Activated CD8-positive, alpha-beta memory T cell treated with anti-CD3 and anti-CD28 coated beads, Interleukin-2, amount 50 U/mL, for 24 hours (primary cell): Measurements from ENCODE around the gene PRR23B.
"Not testable (repeated sequence)": the region's sequence is repeated elsewhere in the genome, so short reads cannot be mapped to it uniquely, and the experiment has no call there.

Experiments used
- DNase-seq: peaks from one replicate; pipeline ENCODE4 v3.0.0-alpha.2; 2020; ENCODE audit errors: extremely low read depth

PRR23B gene

DNA sequence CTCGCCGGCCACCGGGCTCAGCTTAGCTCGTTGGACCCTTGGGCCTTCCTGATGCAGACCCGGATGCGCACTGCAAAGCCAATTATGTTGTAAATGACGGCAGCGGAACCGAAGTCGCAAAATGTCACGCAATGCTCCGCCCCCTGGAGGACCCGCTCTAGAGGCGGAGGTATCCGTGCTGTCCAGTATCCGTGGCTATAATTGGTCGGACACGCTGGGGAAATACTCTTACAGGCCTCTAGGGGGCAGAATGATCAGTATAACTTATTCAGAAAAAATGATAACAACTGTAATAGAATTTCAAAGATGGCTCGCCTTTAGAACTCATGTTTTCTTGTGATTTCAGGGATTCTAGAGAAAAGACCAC is at the start of gene PRR23B:
TSS of gene PRR23B (minus strand) at position 59 of the 367 bp plus-strand sequence. CDS start 265 bp downstream, outside the sequence.
- DNase-seq, result no peak

DNA sequence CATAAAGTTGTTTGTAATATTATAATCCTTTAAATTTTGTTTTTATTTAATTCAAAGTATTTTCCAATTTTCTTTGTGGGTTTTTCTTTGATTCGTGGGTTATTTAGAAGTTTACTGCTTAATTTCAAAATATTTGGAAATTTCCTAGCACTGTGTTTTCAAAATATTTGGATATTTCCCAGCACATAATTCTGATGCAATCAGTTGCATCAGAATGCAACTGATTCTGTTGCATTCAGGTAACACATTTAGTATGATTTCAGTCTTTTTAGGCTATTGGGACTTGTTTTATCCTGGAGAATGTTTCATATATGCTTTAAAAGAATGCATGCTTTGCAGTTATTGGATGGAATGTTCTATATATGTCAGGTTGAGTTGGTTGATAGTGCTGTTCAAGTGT is 42.2 kb upstream of the PRR23B start:
- no peak for DNase-seq

DNA sequence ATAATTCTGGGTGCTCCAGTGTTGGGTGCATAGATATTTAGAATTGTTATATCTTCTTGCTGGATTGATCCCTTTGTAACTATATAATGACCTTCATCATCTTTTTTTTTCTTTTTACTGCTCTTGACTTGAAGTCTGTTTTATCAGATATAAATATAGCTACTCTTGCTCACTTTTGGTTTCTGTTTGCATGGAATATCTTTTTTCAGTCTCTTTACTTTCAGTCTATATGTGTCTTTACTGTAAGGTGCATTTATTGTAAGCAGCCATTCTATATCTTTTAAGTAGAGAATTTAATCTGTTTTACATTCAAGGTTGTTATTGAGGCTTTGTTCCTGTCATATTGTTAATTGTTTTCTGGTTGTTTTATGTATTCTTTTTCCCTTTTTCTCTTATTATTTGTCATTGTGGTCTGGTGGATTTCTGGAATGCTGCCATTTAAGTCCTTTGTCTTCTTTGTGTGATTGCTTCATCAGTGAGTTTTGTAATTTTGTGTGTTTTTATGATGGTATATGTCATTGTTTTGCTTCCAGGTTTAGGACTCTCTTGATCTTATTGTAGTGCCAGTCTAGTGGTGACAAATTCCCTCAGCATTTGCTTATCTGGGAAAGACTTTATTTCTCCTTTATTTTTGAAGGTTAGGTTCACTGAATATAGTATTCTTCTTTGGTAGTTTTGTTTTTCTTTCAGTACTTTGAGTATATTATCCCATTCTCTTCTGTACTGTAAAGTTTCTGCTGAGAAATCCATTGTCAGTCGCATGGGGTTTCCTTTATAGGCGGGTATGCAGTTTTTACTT is 32.3 kb upstream of the PRR23B start:
- no peak for DNase-seq

DNA sequence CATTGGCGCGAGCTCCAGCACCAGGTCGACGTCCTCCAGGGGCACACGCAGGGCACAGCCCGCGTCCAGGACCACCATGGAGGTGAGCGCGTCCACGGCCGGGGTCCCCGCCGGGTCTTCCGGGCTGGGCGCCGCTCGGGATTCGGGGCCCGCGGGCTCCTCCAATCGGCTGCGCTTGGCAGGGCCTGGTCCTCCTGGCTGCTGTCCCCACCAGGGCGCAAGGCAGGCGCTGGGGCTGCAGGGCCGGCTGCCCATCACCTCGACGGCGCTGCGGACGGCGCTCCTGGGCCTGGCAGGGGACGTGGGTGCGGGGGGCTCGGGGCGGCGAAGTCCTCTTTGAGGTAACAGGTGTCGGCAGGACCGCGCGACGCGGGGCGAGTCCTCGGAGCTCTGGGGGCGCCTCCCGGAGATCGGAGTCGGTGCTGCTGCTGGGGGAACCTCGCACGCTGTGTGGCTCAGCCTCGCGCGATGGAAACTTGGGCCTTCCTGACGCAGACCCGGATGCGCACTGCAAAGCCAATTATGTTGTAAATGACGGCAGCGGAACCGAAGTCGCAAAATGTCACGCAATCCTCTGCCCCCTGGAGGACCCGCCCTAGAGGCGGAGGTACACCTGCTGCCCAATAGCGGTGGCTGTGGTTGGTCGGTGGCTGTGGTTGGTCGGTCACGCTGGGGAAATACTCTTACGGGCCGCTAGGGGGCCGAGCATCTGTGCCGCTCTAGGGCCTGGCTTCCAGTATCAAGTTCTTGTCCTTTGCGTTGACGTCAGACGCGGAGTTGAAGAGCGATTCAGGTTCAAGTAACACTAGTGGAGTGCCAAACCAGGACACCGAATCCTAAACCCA is 23.9 kb upstream of the PRR23B start, which contains the start of gene PRR23C:
TSS of gene PRR23C (minus strand) at position 527 of the 845 bp plus-strand sequence. CDS start at position 255, 272 bp downstream.
- DNase-seq, result no peak

DNA sequence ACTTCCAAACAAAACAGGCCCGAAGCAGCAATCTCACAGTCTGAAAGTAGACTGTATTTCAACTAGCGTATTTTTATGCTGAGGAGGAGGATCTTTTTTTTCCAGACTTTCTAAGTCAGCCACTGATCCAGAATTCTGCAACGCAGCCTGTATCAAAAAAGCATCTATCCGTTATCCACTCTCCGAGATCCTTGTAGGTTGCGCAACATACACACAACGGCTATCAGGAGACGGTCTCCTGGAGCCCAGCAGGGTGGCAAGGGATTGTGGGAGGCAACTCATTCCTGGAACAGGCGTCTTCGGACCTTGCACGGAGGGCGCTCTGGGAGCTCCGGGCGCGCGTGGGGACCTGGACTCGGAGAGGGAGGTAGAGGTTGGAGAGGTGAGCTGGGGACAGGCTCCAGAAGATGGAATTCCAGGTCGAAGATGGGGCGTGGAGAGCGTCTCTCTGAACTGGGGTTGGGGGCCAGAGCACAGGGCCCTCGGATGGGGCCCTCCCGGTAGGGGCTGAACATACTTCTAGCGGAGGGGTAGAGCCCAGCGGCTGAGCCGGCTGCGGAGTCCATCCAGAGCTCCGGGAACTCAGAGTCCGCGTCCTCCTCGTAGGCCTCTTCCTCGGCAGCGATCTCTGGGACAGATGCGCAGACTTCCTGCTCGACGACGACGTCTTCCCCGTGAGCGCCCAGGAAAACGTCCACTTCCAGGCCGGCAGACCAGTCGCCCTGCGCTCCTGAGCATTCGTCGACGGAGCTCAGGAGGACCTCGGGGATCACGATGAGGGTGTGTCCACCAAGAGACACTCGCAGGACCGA is 23.0 kb upstream of the PRR23B start:
- DNase-seq, result no peak

DNA sequence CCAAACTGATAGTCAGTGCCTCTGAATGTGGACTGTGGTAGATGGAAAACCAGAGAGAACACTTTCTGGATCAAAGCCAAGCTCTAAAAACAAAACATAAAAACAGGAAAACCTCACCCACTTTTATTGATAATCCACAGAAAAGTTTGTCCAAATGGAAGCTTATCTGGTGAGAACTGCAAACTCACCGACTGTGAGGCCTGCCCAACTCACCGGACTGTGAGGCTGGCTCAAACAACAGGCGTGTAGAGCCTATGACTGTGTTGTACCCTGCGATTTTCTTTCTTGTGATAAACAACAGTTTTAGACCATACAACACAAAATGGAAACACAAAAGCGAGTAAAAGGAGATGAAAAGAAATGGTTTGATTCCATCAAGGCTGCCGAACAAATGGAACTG is 16.8 kb upstream of the PRR23B start:
- no peak for DNase-seq

DNA sequence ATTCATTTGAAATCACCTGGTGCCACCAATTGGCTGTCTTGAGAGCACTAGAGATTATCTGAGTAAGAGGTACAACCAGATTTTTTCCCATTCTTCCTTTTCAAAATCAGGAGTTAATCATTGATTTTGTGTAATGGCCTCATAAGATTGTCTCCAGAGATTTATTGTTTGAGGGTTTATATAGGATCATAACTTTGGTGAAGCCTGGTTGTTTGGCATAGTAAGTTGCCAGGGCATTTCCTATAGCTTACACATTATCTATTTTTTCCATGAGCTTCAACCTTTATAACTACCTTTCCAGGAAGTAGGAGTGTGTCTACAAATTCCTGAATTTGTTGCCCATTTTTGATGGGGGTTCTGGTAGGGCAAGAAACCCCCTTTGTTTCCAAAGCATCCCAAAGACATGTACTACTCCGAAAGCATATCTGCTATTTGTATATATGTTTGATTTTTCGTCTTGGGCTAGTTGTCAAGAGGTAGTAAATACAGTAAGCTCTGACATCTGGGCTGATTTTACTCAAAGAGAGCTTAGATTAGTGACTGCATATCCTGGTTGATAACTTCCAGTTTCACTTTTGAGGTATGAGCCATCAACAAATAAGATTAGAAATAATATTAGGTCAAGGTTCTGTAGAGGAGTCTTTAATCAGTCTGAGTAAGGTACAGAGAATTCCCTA is 11.7 kb upstream of the PRR23B start:
- DNase-seq, result no peak

DNA sequence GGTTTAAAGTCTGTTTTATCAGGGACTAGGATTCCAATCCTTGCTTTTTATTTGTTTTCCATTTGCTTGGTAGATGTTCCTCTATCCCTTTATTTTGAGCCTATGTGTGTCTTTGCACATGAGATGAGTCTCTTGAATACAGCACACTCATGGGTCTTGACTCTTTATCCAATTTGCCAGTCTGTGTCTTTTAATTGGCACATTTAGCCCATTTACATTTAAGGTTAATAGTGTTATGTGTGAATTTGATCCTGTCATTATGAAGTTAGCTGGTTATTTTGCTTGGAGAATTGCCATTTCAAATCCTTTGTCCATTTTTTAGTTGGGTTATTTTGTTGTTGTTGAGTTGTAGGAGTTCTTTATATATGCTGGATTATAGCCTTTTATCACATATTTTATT is 9.8 kb upstream of the PRR23B start:
- DNase-seq, result not testable (repeated sequence)

DNA sequence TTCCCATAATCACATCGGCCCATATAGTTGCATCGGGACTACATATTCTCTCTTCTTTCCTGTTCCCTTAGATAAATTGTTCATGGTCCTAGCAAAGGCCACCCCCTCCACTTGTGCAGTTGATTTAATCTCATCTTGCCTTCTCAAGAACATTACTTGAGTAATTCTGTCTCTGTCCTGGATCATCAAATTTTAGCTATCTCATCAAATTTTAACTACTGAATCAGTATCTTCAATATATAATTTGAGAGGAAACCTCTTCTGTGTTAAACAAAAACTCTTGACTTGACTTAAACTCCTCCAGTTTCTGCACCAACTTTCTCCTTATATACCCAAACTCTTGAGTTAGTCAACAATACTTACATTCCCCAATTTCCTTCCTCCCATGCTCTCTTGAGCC is 4.2 kb upstream of the PRR23B start:
- DNase-seq, result no peak

DNA sequence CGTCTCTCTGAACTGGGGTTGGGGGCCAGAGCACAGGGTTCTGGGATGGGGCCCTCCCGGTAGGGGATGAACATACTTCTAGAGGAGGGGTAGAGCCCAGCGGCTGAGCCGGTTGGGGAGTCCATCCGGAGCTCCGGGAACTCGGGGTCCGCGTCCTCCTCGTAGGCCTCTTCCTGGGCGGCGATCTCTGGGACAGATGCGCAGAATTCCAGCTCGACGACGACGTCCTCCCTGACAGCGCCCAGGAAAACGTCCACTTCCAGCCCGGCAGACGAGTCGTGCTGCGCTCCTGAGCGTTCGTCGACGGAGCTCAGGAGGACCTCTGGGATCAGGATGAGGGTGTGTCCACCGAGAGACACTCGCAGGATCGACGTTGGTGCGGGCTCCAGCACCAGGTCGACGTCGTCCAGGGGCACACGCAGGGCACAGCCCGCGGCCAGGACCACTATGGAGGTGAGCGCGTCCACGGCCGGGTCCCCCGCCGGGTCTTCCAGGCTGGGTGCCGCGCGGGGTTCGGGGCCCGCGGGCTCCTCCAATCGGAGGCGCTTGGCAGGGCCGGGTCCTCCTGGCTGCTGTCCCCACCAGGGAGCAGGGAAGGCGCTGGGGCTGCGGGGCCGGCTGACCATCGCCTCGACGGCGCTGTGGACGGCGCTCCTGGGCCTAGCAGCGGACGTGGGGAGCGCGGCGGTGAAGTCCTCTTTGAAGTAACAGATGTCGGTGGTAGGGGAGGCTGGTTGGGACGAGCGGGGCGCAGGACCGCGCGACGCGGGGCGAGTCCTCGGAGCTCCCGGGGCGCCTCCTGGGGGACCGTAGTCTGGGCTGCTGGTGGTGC is 474 bp downstream of the PRR23B start:
- no peak for DNase-seq

DNA sequence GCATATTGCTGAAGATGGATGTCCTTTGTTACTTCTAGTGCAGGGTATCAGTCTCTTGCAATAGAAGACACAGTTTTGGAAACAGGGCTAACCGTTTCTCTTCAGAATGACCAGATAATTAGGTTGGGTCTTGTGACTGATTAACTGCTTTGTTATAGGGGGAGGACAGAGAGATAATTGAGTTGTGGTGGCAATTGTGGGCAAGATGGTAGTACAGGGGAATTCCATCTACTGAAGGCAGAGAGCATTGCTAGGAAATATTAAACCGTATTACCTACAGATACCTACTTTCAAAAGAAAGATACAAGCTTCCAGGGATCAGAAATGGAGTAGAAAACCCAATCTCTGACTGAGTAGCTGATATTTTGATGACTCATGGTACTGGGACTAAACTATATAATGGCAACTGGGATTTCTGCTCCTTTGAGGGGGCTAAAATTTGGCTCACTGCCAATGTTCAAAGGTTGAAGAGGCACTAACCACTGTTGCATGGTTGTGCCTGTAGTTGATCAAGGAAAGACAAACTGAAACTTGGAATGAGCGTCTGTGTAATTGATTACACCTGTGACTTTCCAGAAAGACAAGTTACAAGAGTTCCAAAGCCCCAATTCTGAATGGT is 4.2 kb downstream of the PRR23B start:
- DNase-seq, result no peak

DNA sequence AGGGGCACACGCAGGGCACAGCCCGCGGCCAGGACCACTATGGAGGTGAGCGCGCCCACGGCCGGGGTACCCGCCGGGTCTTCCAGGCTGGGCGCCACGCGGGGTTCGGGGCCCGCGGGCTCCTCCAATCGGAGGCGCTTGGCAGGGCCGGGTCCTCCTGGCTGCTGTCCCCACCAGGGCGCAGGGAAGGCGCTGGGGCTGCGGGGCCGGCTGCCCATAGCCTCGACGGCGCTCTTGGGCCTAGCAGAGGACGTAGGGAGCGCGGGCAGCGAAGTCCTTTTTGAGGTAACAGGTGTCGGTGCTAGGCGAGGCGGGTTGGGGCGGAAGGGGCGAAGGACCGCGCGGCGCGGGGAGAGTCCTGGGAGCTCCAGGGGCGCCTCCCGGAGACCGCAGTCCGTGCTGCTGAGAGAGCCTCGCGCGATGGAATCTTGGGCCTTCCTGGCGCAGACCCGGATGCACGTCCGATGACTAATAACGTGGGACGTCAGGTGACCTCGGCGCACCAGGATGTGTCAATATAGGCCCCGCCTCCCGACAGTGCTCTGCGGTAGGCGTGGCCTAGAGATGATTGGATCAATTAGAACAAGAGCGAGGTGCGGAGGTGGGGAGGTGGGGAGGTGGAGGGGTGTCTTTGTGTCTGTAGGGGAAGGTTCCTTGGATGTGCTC is 14.5 kb downstream of the PRR23B start, which contains the start of gene PRR23A:
TSS of gene PRR23A (minus strand) at position 218 of the 666 bp plus-strand sequence. CDS start at position 218, 0 bp downstream.
- no peak for DNase-seq

DNA sequence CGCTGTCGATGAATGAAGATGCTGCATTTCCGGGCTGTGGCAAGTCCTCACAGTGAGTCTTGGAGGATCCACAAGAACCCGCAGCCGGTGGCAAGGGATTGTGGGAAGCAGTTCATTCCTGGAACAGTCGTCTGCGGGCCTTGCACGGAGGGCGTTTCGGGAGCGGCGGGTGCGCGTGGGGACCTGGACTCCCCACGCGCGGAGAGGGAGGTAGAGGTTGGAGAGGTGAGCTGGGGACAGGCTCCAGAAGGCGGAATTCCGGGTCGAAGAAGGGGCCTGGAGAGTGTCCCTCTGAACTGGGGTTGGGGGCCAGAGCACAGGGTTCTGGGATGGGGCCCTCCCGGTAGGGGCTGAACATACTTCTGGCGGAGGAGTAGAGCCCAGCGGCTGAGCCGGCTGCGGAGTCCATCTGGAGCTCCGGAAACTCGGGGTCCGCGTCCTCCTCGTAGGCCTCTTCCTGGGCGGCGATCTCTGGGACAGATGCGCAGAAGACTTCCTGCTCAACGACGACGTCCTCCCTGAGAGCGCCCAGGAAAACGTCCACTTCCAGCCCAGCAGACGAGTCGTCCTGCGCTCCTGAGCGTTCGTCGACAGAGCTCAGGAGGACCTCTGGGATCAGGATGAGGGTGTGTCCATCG is 15.3 kb downstream of the PRR23B start:
- DNase-seq, result no peak

DNA sequence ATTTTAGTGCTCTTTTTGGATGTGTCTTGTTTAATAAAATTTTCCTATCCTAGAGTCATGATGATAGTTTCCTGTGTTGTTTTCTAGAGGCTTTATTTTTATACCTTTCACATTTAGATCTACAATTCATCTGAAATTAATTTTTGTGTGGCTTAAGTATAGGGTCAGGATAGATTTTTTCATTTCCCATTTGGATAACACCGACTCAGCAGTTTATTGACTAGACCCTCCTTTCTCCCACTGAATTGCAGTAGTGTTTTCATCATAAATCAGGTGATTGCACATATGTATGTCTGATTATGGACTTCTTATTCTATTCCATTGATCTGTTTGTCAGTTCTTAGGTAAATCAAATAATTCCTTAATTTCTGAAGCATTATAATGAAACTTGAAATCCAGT is 25.0 kb downstream of the PRR23B start:
- no peak for DNase-seq

DNA sequence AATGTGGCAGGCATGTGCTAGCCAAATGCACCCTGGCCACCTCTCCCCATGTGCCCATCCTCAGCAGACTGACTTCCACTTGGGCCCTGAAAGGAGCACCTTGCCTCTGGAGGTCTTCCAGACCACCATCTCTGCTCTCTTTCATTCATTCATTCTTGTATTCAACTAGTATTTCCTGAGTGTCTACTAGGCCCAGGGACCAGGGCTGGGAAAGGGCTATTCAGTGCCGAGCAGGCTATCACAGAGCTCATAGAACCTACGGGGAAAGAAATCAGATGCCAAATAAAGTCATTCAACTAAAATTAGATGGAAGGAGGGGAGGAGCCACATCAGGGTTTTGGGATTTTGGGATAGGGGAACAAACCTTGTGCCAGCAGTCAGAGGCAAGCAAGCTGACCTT is 33.5 kb downstream of the PRR23B start:
- no peak for DNase-seq

DNA sequence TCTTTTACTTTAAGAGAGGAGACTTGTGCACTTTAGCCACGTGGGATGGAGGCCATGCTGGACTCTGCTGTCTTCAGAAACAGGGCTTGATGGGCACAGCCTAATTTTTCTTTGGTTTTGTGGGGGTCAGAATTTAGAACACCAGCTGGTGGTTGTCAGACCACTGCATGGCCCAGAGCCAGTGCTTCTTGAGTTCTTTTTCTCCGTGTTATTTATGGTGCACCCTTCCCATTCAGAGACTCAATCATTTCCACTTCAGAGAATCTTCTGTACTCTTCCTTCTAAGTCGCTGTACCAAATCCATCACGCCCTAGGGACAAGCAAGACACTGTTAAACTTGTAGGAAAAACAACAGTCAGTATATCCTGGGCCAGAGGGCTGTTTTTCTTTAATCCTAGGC is 34.8 kb downstream of the PRR23B start:
- DNase-seq, result no peak

DNA sequence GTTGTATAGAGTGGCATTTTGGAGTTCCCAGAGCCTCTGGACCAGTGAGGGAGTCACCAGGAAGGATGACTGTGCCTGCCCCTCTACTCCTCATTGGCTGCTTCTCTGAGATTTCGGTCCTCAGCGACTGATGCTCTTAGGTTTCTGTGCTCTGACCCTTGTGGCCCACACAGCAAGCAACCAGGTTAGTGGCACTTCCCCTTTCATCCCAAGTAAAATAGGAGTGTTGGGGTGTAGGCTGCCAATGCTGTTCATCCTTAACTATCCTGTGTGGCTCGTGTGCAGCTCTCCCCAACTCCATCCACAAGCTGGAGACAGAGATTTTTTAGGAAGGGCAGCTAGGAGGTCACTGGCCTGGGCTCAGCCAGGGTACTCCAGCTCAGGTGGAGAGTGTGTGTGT is 35.9 kb downstream of the PRR23B start:
- DNase-seq, result no peak

DNA sequence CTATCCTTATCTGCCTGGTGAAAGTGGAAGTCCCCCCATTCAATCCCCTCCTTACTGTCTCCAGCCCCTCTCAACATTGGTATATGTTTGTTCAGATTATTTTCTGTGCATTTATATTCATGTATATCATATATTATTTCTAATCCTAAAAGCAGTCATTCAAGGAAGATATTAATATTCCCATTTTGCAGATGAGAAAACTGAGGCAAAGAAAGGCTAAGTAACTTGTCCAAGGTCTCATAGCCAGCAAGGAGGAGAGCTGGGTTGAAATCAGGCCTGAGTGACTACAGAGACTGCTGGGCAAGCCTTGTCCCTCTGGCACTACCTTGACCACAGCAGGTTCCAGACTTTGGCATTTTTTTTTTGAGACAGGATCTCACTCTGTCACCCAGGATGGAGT is 44.7 kb downstream of the PRR23B start:
- DNase-seq, result no peak

DNA sequence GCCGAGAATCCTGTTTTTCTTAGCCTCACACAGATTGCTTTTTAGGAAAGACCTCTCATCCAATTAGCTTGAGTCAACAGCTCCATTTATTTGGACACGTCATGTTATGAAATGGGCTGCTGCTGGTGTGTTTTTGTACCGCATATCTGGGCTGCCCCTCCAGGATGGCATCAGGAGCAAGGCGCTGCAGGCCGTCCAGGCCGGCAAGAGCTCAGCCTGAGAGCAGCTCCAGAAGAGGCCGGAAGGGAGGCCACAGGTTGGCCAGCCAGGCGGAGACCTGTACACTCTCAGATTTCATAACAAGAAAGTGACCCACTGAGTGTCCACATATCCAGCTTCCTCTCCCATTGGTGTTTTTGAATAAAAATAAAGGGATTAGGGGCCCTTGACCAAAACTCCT is 45.4 kb downstream of the PRR23B start:
- no peak for DNase-seq
